ENCODE data around the gene ARHGDIB. TPM values are rescaled to one million over a fixed set of nuclear protein-coding genes. Genes with fewer than 3 reads are reported as not detected.
A peak's percentile ranks its signal among the peaks of the same experiment; 100 is the strongest.

ARHGDIB gene
- total RNA-seq, 2 donors from 2014 or later: 0.66 to 0.95 TPM

DNA sequence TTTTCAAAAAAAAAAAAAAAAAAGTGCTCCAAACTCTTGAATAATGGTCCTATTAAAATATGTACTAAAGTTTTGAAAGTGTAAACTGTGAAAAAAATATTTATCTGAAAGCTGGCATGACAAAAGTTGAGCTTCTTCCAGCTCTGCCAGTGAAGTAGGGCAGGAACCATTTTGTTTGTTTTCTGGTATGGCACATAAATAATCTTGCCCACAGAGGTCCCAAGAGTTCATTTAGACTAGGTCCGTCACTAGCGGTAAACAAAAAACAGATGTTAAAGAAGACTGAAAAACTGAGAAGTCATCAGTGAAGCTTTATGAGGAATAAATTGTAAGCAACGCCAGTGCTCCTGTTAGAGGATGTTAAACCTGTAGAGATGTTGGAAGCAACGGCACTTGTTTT, 30.0 kb downstream of the ARHGDIB start:
- no peak for DNase-seq
- Histone ChIP-seq H3K9me3 (ENCODE audit: control insufficient read depth, low read length) (no peaks in the 10 kb centered on the region), H3K36me3 (ENCODE audit: control insufficient read depth, insufficient read depth, low read length) (no peaks in the 10 kb centered on the region), H3K9ac (ENCODE audit: extremely low read depth, low read length, poor library complexity, severe bottlenecking) (no peak overlapping the region), H3K4me3 (ENCODE audit: low read length) (no peak overlapping the region), H3K27me3 (ENCODE audit: control insufficient read depth, insufficient read depth, low read length, poor library complexity, severe bottlenecking) (no peaks in the 10 kb centered on the region), H3K27ac (ENCODE audit: low read depth, low read length) (no peak overlapping the region), H3K4me1 (ENCODE audit: control insufficient read depth, insufficient read depth, low read length) (no peaks in the 10 kb centered on the region)
- 95 to 100% methylated on average over 4 of the region's 4 CpGs for WGBS, 2 experiments (ENCODE audit: insufficient coverage in 1 of 2, insufficient read length in 1 of 2)
- H3K4me3 Mint-ChIP-seq: no peak overlapping the region
- peaks cover 14% of the 10 kb centered on the region for H3K4me1 Mint-ChIP-seq
- H3K27ac Mint-ChIP-seq: no peak overlapping the region
- TF ChIP-seq, protein P1, sequence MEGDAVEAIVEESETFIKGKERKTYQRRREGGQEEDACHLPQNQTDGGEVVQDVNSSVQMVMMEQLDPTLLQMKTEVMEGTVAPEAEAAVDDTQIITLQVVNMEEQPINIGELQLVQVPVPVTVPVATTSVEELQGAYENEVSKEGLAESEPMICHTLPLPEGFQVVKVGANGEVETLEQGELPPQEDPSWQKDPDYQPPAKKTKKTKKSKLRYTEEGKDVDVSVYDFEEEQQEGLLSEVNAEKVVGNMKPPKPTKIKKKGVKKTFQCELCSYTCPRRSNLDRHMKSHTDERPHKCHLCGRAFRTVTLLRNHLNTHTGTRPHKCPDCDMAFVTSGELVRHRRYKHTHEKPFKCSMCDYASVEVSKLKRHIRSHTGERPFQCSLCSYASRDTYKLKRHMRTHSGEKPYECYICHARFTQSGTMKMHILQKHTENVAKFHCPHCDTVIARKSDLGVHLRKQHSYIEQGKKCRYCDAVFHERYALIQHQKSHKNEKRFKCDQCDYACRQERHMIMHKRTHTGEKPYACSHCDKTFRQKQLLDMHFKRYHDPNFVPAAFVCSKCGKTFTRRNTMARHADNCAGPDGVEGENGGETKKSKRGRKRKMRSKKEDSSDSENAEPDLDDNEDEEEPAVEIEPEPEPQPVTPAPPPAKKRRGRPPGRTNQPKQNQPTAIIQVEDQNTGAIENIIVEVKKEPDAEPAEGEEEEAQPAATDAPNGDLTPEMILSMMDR (conservative IDR thresholded peaks at IDR 0.05): no peak
- H3K27me3 Mint-ChIP-seq (ENCODE audit: insufficient read depth): no peaks in the 10 kb centered on the region
- no peaks in the 10 kb centered on the region for H3K36me3 Mint-ChIP-seq (ENCODE audit: low read depth)
- H3K9me3 Mint-ChIP-seq: no peaks in the 10 kb centered on the region

DNA sequence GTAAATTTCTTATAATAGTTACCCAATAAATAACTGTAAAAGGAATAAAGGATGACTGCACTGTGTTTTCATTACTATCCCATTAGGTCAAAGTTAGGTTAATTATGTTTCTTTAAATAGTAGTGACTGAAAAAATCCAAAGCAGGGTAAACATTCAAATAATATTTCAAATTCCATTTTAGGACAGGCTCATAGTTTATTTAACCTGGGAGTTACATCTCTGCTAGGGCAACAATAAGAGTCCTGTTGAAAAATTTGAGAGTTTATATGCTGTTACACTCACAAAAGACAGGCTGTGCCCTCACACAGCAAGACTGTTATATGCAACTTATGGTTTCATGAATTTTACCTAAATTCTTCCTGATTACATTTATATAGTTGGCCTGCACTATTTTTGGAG, 31.1 kb downstream of the ARHGDIB start:
- Histone ChIP-seq H3K36me3 (ENCODE audit: control insufficient read depth, insufficient read depth, low read length) (no peaks in the 10 kb centered on the region), H3K4me3 (ENCODE audit: low read length) (no peak overlapping the region), H3K9me3 (ENCODE audit: control insufficient read depth, low read length) (no peaks in the 10 kb centered on the region), H3K27ac (ENCODE audit: low read depth, low read length) (no peak overlapping the region), H3K27me3 (ENCODE audit: control insufficient read depth, insufficient read depth, low read length, poor library complexity, severe bottlenecking) (no peaks in the 10 kb centered on the region), H3K4me1 (ENCODE audit: control insufficient read depth, insufficient read depth, low read length) (no peaks in the 10 kb centered on the region), H3K9ac (ENCODE audit: extremely low read depth, low read length, poor library complexity, severe bottlenecking) (no peak overlapping the region)
- Mint-ChIP-seq H3K36me3 (ENCODE audit: low read depth) (no peaks in the 10 kb centered on the region), H3K4me3 (no peak overlapping the region), H3K27me3 (ENCODE audit: insufficient read depth) (no peaks in the 10 kb centered on the region), H3K4me1 (peaks cover 10% of the 10 kb centered on the region), H3K27ac (no peak overlapping the region), H3K9me3 (no peaks in the 10 kb centered on the region)
- TF ChIP-seq, protein P1 (conservative IDR thresholded peaks at IDR 0.05): peak; percentile 13
- no peak for DNase-seq

- H3K4me1 ChIP-seq (ENCODE audit: control insufficient read depth, insufficient read depth, low read length): no peaks in the 10 kb centered on the region
- no peak overlapping the region for H3K27ac Mint-ChIP-seq
- no peak overlapping the region for H3K4me3 ChIP-seq (ENCODE audit: low read length)
- no peaks in the 10 kb centered on the region for H3K9me3 ChIP-seq (ENCODE audit: control insufficient read depth, low read length)
- H3K36me3 ChIP-seq (ENCODE audit: control insufficient read depth, insufficient read depth, low read length): no peaks in the 10 kb centered on the region
- no peak for DNase-seq
- H3K4me3 Mint-ChIP-seq: no peak overlapping the region
- H3K36me3 Mint-ChIP-seq (ENCODE audit: low read depth): no peaks in the 10 kb centered on the region
- H3K9ac ChIP-seq (ENCODE audit: extremely low read depth, low read length, poor library complexity, severe bottlenecking): no peak overlapping the region
- no peaks in the 10 kb centered on the region for H3K27me3 Mint-ChIP-seq (ENCODE audit: insufficient read depth)
- H3K4me1 Mint-ChIP-seq: peaks cover 6% of the 10 kb centered on the region
- H3K27ac ChIP-seq (ENCODE audit: low read depth, low read length): no peak overlapping the region
- no peaks in the 10 kb centered on the region for H3K9me3 Mint-ChIP-seq
- H3K27me3 ChIP-seq (ENCODE audit: control insufficient read depth, insufficient read depth, low read length, poor library complexity, severe bottlenecking): no peaks in the 10 kb centered on the region
- TF ChIP-seq, protein P1 (conservative IDR thresholded peaks at IDR 0.05): no peak
- 85 to 87% methylated on average over 2 to 4 of the region's 4 CpGs for WGBS, 2 experiments (ENCODE audit: insufficient coverage in 1 of 2, insufficient read length in 1 of 2)
Observed at GRCh38 chr12:14928931-14929330, 32.5 kb downstream of the ARHGDIB start.

All from endodermal cell (in vitro differentiated cells).